HepG2 (cell line): Measurements from ENCODE around the gene CALN1. TPM values are rescaled to one million over a fixed set of nuclear protein-coding genes. Genes with fewer than 3 reads are reported as not detected.

Experiments
- ATAC-seq: fragments of 200-7000 bp; cut with Tn5 transposase; 3 replicates; pipeline ENCODE4 v1.9.1; 2020; ENCODE audit warnings: mild to moderate bottlenecking, moderate library complexity
- BruUV-seq: library from RNA; stranded (reverse); fragments of 400-500 nt; replicated peaks from 2 replicates; lab custom pipeline; 2021; lab: Mats Ljungman, UMichigan
- CTCF ChIA-PET: fragments of 300-600 bp; formaldehyde crosslinking; extraction: SDS; loops from one replicate; lab custom pipeline; 2021; ENCODE audit warnings: low total read pairs, inconsistent platforms, low intra/inter-chr PET ratio; lab: Yijun Ruan, JAX
- POLR2A ChIA-PET: fragments of 350-600 bp; sonication (Branson Sonifier 250); formaldehyde crosslinking; loops from one replicate; lab custom pipeline; 2020; ENCODE audit warnings: antibody characterized with exemption, inconsistent platforms; lab: Yijun Ruan, JAX
- DNase-seq: peaks from one replicate; pipeline ENCODE4 v3.0.0-alpha.2; 2015; ENCODE audit warnings: low spot score
- FAIRE-seq: peaks from 3 replicates; lab custom pipeline; 2011; peaks lifted over from hg19 to GRCh38; lab: Jason Lieb, UNC
- H2AFZ ChIP-seq: one replicate; pipeline ENCODE4 v1.6.1; 2011; ENCODE audit warnings: low read length, inconsistent platforms
- H3K27ac ChIP-seq: fragments of 300-600 bp; 3 replicates; pipeline ENCODE4 v1.8.0; 2011; ENCODE audit warnings: mixed run types, mild to moderate bottlenecking, mixed read lengths, low read length, inconsistent platforms; ENCODE audit not compliant: insufficient read depth; ENCODE audit errors: extremely low read length
- H3K27me3 ChIP-seq, 2 experiments: fragments of 200-600 bp in 1 of 2; 2 replicates in 1 of 2; 3 replicates in 1 of 2; pipeline versions ENCODE4 v1.6.0 to v1.8.0; 2011; ENCODE audit warnings: low read length in 2 of 2, mild to moderate bottlenecking in 2 of 2, moderate library complexity in 2 of 2, inconsistent platforms in 1 of 2; ENCODE audit not compliant: insufficient read depth in 2 of 2, control insufficient read depth in 1 of 2
- H3K36me3 ChIP-seq, 2 experiments: fragments of 200-600 bp in 1 of 2; replicated peaks in 1 of 2; 2 replicates in 1 of 2; 3 replicates in 1 of 2; pipeline versions ENCODE4 v1.5.1 to v1.8.0; 2011; ENCODE audit warnings: low read length in 2 of 2, inconsistent platforms in 1 of 2; ENCODE audit not compliant: insufficient read depth in 2 of 2, control insufficient read depth in 1 of 2
- H3K4me1 ChIP-seq: 2 replicates; pipeline ENCODE4 v1.5.1; 2012; ENCODE audit warnings: low read length, inconsistent platforms; ENCODE audit not compliant: insufficient read depth
- H3K4me2 ChIP-seq: 2 replicates; pipeline ENCODE4 v1.6.0; 2011; ENCODE audit warnings: low read depth, low read length, inconsistent platforms
- H3K4me3 ChIP-seq, 3 experiments: fragments of 200-600 bp in 1 of 3; sonication (generic), shearing (Covaris generic) in 1 of 3; replicated peaks in 1 of 3; 2 replicates each; pipeline ENCODE4 v1.5.1; 2011 to 2016; ENCODE audit warnings: low read length in 3 of 3, inconsistent platforms in 2 of 3, low read depth in 2 of 3, mild to moderate bottlenecking in 2 of 3, control low read depth in 1 of 3, mixed read lengths in 1 of 3; ENCODE audit not compliant: insufficient read depth in 1 of 3
- H3K79me2 ChIP-seq: one replicate; pipeline ENCODE4 v1.6.1; 2011; ENCODE audit warnings: low read length, inconsistent platforms; ENCODE audit not compliant: insufficient read depth
- H3K9ac ChIP-seq: 2 replicates; pipeline ENCODE4 v1.6.0; 2011; ENCODE audit warnings: mild to moderate bottlenecking, low read depth, low read length, inconsistent platforms; ENCODE audit not compliant: insufficient read depth
- H3K9me3 ChIP-seq: 2 replicates; pipeline ENCODE4 v1.5.1; 2012; ENCODE audit warnings: mild to moderate bottlenecking, low read length
- H4K20me1 ChIP-seq: 2 replicates; pipeline ENCODE4 v1.6.0; 2011; ENCODE audit warnings: inconsistent platforms, mild to moderate bottlenecking, low read length, moderate library complexity; ENCODE audit not compliant: insufficient read depth
- BHLHE40 ChIP-seq: IDR thresholded peaks from 2 replicates; pipeline ENCODE4 v1.6.1; 2011; ENCODE audit warnings: low read length, improper control_type of control experiment
- DMTF1 ChIP-seq: sonication (generic); formaldehyde crosslinking; IDR thresholded peaks from 2 replicates; pipeline ENCODE4 v1.4.0; 2020; ENCODE audit warnings: mild to moderate bottlenecking, missing genetic modification reagents
- ELF3 ChIP-seq: IDR thresholded peaks from 2 replicates; pipeline ENCODE4 v1.6.1; 2016; ENCODE audit warnings: missing genetic modification reagents, missing compliant biosample characterization
- GABPA ChIP-seq, 2 experiments: IDR thresholded peaks; 2 replicates each; pipeline ENCODE4 v1.6.1; 2011 to 2016; ENCODE audit warnings: low read depth in 2 of 2, low read length in 1 of 2, missing biosample characterization in 1 of 2, missing genetic modification characterization in 1 of 2
- GPBP1L1 ChIP-seq: sonication (generic); formaldehyde crosslinking; IDR thresholded peaks from 2 replicates; pipeline ENCODE4 v1.5.0; 2020; ENCODE audit warnings: mild to moderate bottlenecking, missing genetic modification reagents
- KDM5A ChIP-seq: fragments of 200-600 bp; sonication (generic); IDR thresholded peaks from 2 replicates; pipeline ENCODE4 v1.7.0; 2018; ENCODE audit warnings: antibody characterized with exemption, mild to moderate bottlenecking, low read length, borderline replicate concordance
- SNAPC4 ChIP-seq: sonication (generic); formaldehyde crosslinking; IDR thresholded peaks from 2 replicates; pipeline ENCODE4 v1.4.0; 2020; ENCODE audit warnings: mild to moderate bottlenecking, missing genetic modification reagents
- WGBS: methylation state at CpG from one replicate; pipeline ENCODE4 v1.1.6; 2017; ENCODE audit warnings: low lambda C conversion rate; 5-methylcytosine and 5-hydroxymethylcytosine counted together
- in situ Hi-C: cut with HindIII; loops from 2 replicates; pipeline ENCODE4 v1.10.0; 2017; ENCODE audit warnings: low pct_unique_long_range_greater_than_20kb; ENCODE audit not compliant: extremely low pct_ligation_motif_present
- intact Hi-C: fragments of 100-400 bp; cut with micrococcal nuclease; formaldehyde crosslinking; loops from one replicate; pipeline ENCODE4 v1.10.0; 2022; ENCODE audit not compliant: unreplicated experiment
- polyA plus RNA-seq, 8 experiments: library from polyadenylated mRNA; depleted of rRNA in 3 of 8; stranded (reverse) in 7 of 8; unstranded in 1 of 8; fragments of >200 nt; fragmentation: Illumina TruSeq in 4 of 8; extraction: Trizol in 4 of 8; gene quantifications; 2 replicates each; pipeline versions ENCODE4 v1.2.1 to v1.2.3, GENCODE V29; 2011 to 2016; ENCODE audit warnings: low read depth in 4 of 8, missing spikeins in 1 of 8, mixed read lengths in 1 of 8; ENCODE audit not compliant: insufficient read depth in 1 of 8
- total RNA-seq, 5 experiments: library from RNA; depleted of rRNA; stranded (reverse); fragments of >200 nt; fragmentation: Illumina TruSeq; extraction: Trizol; gene quantifications; 2 replicates each; pipeline ENCODE4 v1.2.3, GENCODE V29; 2016; ENCODE audit warnings: low read depth in 1 of 5

CALN1 gene
- total and polyA plus RNA-seq, 2 of the 13 experiments (the other 11 are each of a cell fraction or from before 2014, with no cell fraction given): not detected

- peaks cover 10% of the 10 kb centered on the region for H3K4me1 ChIP-seq
- no peak for TF ChIP-seq DMTF1 (CRISPR knock-in tag)
- no peak for TF ChIP-seq SNAPC4
- TF ChIP-seq KDM5A: no peak
- TF ChIP-seq GABPA (IDR thresholded peaks at IDR 0.05; ENCODE audit: low read depth, low read length): no peak
- peak; percentile 32; the same call in 1 of the 2 replicates for TF ChIP-seq GABPA (CRISPR knock-in tag; IDR thresholded peaks at IDR 0.05; ENCODE audit: low read depth)
- TF ChIP-seq ELF3 (CRISPR knock-in tag): 0 out of 2 replicates have a peak, but pooled peaks have one; percentile 35
- TF ChIP-seq BHLHE40: 0 out of 2 replicates have a peak, but pooled peaks have one; percentile 8
- no peak for TF ChIP-seq GPBP1L1 (CRISPR knock-in tag)
- TF ChIP-seq, all 625 proteins: peak for 3
- intact Hi-C loops (no loop called here), in situ Hi-C loops (no loop called here)
- FAIRE-seq (no peak), ATAC-seq (peak; percentile 54; the same call in 1 of the 3 replicates), DNase-seq (peak; percentile 2)
- no peaks in the 10 kb centered on the region for H4K20me1 ChIP-seq
- no peak overlapping the region for H3K27ac ChIP-seq
- no peak overlapping the region for H3K4me3 ChIP-seq
- ChIA-PET POLR2A (no interaction called here), CTCF (no interaction called here)
- BruUV-seq: no TSS peak
- no peaks in the 10 kb centered on the region for H3K9me3 ChIP-seq
- H3K36me3 ChIP-seq: no peaks in the 10 kb centered on the region
- no peak overlapping the region for H2AFZ ChIP-seq
- H3K4me2 ChIP-seq: peak overlapping the region; percentile 40; the same call in 1 of the 2 replicates
- WGBS: 4% methylated on average over 5 of the region's 5 CpGs
- H3K9ac ChIP-seq: no peak overlapping the region
- H3K27me3 ChIP-seq: peaks cover 0 to 14% of the 10 kb centered on the region in 2 experiments; a peak in 2 of 5 replicates
- H3K79me2 ChIP-seq: no peaks in the 10 kb centered on the region
These were observed 288.2 kb downstream of the CALN1 start for GRCh38 chr7:72123913-72124312.
